Activated CD8-positive, alpha-beta memory T cell treated with anti-CD3 and anti-CD28 coated beads, Interleukin-2, amount 10 ng/mL, durations not matched to agents 7 days and 5 days (primary cell): Measurements from ENCODE around the gene RXFP1. TPM values are rescaled to one million over a fixed set of nuclear protein-coding genes. Genes with fewer than 3 reads are reported as not detected.

ENCODE experiments used
- ATAC-seq: fragments of 150-1000 bp; cut with Tn5 transposase; one replicate; pipeline ENCODE4 v1.10.0; 2021; ENCODE audit warnings: moderate library complexity
- CTCF ChIA-PET: fragments of 350-600 bp; sonication (Branson Sonifier 250); formaldehyde crosslinking; loops from one replicate; lab custom pipeline; 2021; ENCODE audit warnings: antibody characterized with exemption; lab: Charles Lee
- DNase-seq: peaks from one replicate; pipeline ENCODE4 v3.0.0-alpha.2; 2020
- H3K27ac Mint-ChIP-seq: one replicate; pipeline ENCODE4 v1.8.0; 2021; ENCODE audit warnings: mild to moderate bottlenecking, mixed read lengths
- H3K27me3 Mint-ChIP-seq: one replicate; pipeline ENCODE4 v1.8.0; 2021; ENCODE audit warnings: mixed read lengths
- H3K36me3 Mint-ChIP-seq: one replicate; pipeline ENCODE4 v1.8.0; 2021; ENCODE audit warnings: mild to moderate bottlenecking, mixed read lengths
- H3K4me1 Mint-ChIP-seq: one replicate; pipeline ENCODE4 v1.8.0; 2021; ENCODE audit warnings: mixed read lengths
- H3K4me3 Mint-ChIP-seq: one replicate; pipeline ENCODE4 v1.8.0; 2021; ENCODE audit warnings: mild to moderate bottlenecking, moderate library complexity, mixed read lengths
- H3K9me3 Mint-ChIP-seq: one replicate; pipeline ENCODE4 v1.8.0; 2022; ENCODE audit warnings: low read depth, mixed read lengths
- total RNA-seq, 2 experiments: library from RNA; stranded (reverse); gene quantifications; one replicate each; pipeline ENCODE4 v1.2.3, GENCODE V29; 2021

Gene RXFP1
- not detected for total RNA-seq

GRCh38 chr4:158521484-158522088 lies at the start of gene RXFP1:
RXFP1 (plus strand) TSS chr4:158521882; CDS start chr4:158521977, 95 bp downstream.
- Mint-ChIP-seq H3K27ac (no peak within 1 kb of the TSS), H3K36me3 (no peaks in the 10 kb centered on the region), H3K4me3 (no peak within 1 kb of the TSS), H3K9me3 (no peaks in the 10 kb centered on the region), H3K27me3 (peaks cover 2% of the 10 kb centered on the region), H3K4me1 (no peaks in the 10 kb centered on the region)
- no peak for ATAC-seq
- CTCF ChIA-PET: no interaction called here
- DNase-seq: no peak

GRCh38 chr4:158481811-158482210 lies 39.9 kb upstream of the RXFP1 start:
- no peaks in the 10 kb centered on the region for H3K27me3 Mint-ChIP-seq
- DNase-seq (no peak), ATAC-seq (no peak)
- CTCF ChIA-PET: no interaction called here
- no peak overlapping the region for H3K27ac Mint-ChIP-seq
- no peak overlapping the region for H3K4me3 Mint-ChIP-seq
- H3K36me3 Mint-ChIP-seq: no peaks in the 10 kb centered on the region
- no peaks in the 10 kb centered on the region for H3K4me1 Mint-ChIP-seq
- no peaks in the 10 kb centered on the region for H3K9me3 Mint-ChIP-seq

GRCh38 chr4:158484173-158484885 lies 37.4 kb upstream of the RXFP1 start:
- ATAC-seq: no peak
- no peaks in the 10 kb centered on the region for H3K36me3 Mint-ChIP-seq
- no peak overlapping the region for H3K27ac Mint-ChIP-seq
- H3K9me3 Mint-ChIP-seq: peaks cover 2% of the 10 kb centered on the region
- CTCF ChIA-PET: no interaction called here
- no peaks in the 10 kb centered on the region for H3K4me1 Mint-ChIP-seq
- DNase-seq: no peak
- H3K27me3 Mint-ChIP-seq: no peaks in the 10 kb centered on the region
- H3K4me3 Mint-ChIP-seq: no peak overlapping the region

DNA sequence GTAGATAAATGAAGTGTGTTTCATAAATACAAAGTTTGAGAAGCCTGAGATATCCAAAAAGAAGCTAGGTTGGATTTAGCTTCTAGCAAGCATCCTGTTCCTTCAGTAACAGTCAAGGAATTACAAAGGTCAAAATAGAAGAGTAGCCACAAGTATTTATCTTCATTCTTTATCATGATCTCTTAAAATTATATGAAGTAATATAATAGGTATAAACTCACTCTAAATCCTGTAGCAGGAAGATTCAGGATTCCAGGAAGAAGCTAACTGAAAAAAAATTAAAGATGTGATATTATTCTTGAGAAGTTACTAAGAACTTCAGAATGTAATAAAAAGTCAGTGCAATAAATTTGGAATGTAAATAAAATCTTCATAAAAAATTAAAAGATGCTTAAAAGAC lies 31.1 kb upstream of the RXFP1 start:
- no peaks in the 10 kb centered on the region for H3K4me1 Mint-ChIP-seq
- H3K36me3 Mint-ChIP-seq: no peaks in the 10 kb centered on the region
- H3K4me3 Mint-ChIP-seq: no peak overlapping the region
- no peak for ATAC-seq
- CTCF ChIA-PET: no interaction called here
- H3K27me3 Mint-ChIP-seq: no peaks in the 10 kb centered on the region
- DNase-seq: no peak
- H3K9me3 Mint-ChIP-seq: peaks cover 2% of the 10 kb centered on the region
- no peak overlapping the region for H3K27ac Mint-ChIP-seq

DNA sequence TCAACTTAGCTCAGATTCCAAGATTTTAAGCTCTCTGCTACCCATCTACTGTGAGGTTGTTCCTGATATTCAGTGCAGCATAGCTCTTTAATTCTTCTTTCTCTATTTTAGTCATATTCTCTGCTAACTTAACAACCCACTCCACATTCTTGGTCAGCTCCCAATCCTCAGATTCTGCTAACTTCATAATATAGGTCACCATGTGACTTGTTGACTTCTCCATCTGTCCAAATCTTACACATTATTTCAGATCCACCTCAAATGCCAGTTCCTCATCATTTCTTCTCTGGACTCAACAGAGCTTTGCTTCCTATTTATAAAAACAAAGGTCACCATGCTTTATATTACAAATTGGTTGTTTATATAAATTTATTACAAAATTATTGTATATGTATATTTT lies 29.3 kb upstream of the RXFP1 start:
- DNase-seq (no peak), ATAC-seq (no peak)
- H3K36me3 Mint-ChIP-seq: no peaks in the 10 kb centered on the region
- H3K9me3 Mint-ChIP-seq: peaks cover 2% of the 10 kb centered on the region
- no peaks in the 10 kb centered on the region for H3K4me1 Mint-ChIP-seq
- no peak overlapping the region for H3K4me3 Mint-ChIP-seq
- H3K27ac Mint-ChIP-seq: no peak overlapping the region
- CTCF ChIA-PET: interaction anchor here (1.0 kb wide), 1 partner anchor 85 kb away, joined by 3 read pairs; no protein-coding TSS in a partner anchor
- H3K27me3 Mint-ChIP-seq: no peaks in the 10 kb centered on the region

GRCh38 chr4:158496030-158496741 lies 25.5 kb upstream of the RXFP1 start:
- Mint-ChIP-seq H3K4me1 (no peaks in the 10 kb centered on the region), H3K27ac (no peak overlapping the region), H3K27me3 (no peaks in the 10 kb centered on the region), H3K36me3 (no peaks in the 10 kb centered on the region), H3K4me3 (no peak overlapping the region), H3K9me3 (no peaks in the 10 kb centered on the region)
- peak; percentile 41 for DNase-seq
- CTCF ChIA-PET: interaction anchor here (1.4 to 1.8 kb wide), 2 partner anchors 19 to 174 kb away, joined by 3 to 5 read pairs; no protein-coding TSS in a partner anchor
- ATAC-seq: no peak

GRCh38 chr4:158500054-158500453 lies 21.6 kb upstream of the RXFP1 start:
- Mint-ChIP-seq H3K9me3 (no peaks in the 10 kb centered on the region), H3K27me3 (no peaks in the 10 kb centered on the region), H3K36me3 (no peaks in the 10 kb centered on the region), H3K4me3 (no peak overlapping the region), H3K27ac (no peak overlapping the region), H3K4me1 (no peaks in the 10 kb centered on the region)
- ATAC-seq: no peak
- no peak for DNase-seq
- CTCF ChIA-PET: no interaction called here

DNA sequence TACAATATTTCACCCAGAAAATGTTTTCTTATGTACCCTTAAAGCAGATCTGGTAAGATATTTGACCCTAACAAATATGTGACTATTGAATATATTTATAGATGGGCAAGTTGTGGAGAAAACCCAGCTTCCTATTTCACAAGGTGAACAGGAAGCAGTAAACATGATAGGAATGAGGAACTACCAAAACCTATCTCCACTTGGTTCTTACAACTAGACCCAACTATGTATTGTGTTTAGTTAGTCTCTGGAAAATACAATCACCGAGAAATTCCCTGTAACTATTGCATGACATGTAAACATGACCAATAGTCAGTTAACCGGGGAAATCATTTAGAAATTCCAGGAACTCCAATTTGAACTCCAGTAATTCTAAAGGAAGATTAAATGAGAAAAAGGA lies 8.4 kb upstream of the RXFP1 start:
- no peak for ATAC-seq
- peaks cover 10% of the 10 kb centered on the region for H3K27me3 Mint-ChIP-seq
- CTCF ChIA-PET: no interaction called here
- no peaks in the 10 kb centered on the region for H3K4me1 Mint-ChIP-seq
- H3K36me3 Mint-ChIP-seq: no peaks in the 10 kb centered on the region
- no peak overlapping the region for H3K4me3 Mint-ChIP-seq
- no peak for DNase-seq
- no peak overlapping the region for H3K27ac Mint-ChIP-seq
- no peaks in the 10 kb centered on the region for H3K9me3 Mint-ChIP-seq

- ATAC-seq (no peak), DNase-seq (no peak)
- H3K4me1 Mint-ChIP-seq: no peaks in the 10 kb centered on the region
- no peak overlapping the region for H3K4me3 Mint-ChIP-seq
- H3K9me3 Mint-ChIP-seq: no peaks in the 10 kb centered on the region
- no peaks in the 10 kb centered on the region for H3K36me3 Mint-ChIP-seq
- CTCF ChIA-PET: no interaction called here
- H3K27ac Mint-ChIP-seq: no peak overlapping the region
- peaks cover 5% of the 10 kb centered on the region for H3K27me3 Mint-ChIP-seq
These were observed 2.5 kb upstream of the RXFP1 start for GRCh38 chr4:158519226-158519625.

GRCh38 chr4:158523990-158524535 lies 2.4 kb downstream of the RXFP1 start:
- ATAC-seq: no peak
- H3K27me3 Mint-ChIP-seq: peaks cover 4% of the 10 kb centered on the region
- no peak for DNase-seq
- CTCF ChIA-PET: no interaction called here
- no peaks in the 10 kb centered on the region for H3K36me3 Mint-ChIP-seq
- no peak overlapping the region for H3K4me3 Mint-ChIP-seq
- H3K27ac Mint-ChIP-seq: no peak overlapping the region
- H3K9me3 Mint-ChIP-seq: no peaks in the 10 kb centered on the region
- H3K4me1 Mint-ChIP-seq: no peaks in the 10 kb centered on the region

DNA sequence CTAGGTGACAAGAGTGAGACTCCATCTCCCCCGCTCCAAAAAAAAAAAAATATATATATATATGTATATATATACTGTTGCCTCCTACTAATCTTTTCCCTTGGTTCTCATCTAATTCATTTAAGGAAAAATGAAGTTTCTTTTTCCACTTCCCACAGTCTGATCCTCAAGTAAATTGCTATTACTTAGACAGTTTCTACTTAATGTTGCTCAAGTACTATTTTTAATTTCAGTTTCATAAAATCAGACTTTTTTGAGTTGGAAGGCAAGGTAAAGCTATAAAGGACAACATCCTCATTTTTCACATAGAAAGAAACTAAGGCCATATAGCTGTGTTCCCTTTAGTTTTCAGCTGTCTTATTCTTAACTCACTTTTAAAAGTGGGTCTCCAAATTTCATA lies 5.8 kb downstream of the RXFP1 start:
- CTCF ChIA-PET: no interaction called here
- no peak for ATAC-seq
- no peaks in the 10 kb centered on the region for H3K9me3 Mint-ChIP-seq
- no peaks in the 10 kb centered on the region for H3K36me3 Mint-ChIP-seq
- DNase-seq: no peak
- no peak overlapping the region for H3K4me3 Mint-ChIP-seq
- peaks cover 20% of the 10 kb centered on the region for H3K27me3 Mint-ChIP-seq
- no peak overlapping the region for H3K27ac Mint-ChIP-seq
- no peaks in the 10 kb centered on the region for H3K4me1 Mint-ChIP-seq

DNA sequence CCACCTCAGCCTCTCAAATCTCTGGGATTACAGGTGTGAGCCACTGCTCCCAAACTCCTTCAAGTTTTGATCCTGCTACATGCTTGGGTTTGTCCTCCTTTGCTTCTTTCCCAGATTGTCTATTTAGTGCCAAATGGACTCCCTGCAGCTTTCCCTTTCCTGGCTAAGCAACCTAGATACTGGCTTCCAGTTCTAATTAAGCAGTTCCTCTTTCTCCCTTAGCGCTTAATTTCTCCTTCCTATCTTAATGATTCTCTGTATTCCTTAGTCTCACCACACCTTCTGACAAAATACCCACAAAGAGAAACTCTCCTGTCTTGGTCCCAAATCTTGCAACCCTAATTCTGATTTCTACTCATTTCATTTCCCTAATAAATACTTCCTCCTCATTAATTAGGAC lies 7.8 kb downstream of the RXFP1 start:
- DNase-seq (no peak), ATAC-seq (no peak)
- no peak overlapping the region for H3K27ac Mint-ChIP-seq
- CTCF ChIA-PET: no interaction called here
- no peaks in the 10 kb centered on the region for H3K9me3 Mint-ChIP-seq
- no peak overlapping the region for H3K4me3 Mint-ChIP-seq
- H3K36me3 Mint-ChIP-seq: no peaks in the 10 kb centered on the region
- peaks cover 21% of the 10 kb centered on the region for H3K27me3 Mint-ChIP-seq
- H3K4me1 Mint-ChIP-seq: no peaks in the 10 kb centered on the region

DNA sequence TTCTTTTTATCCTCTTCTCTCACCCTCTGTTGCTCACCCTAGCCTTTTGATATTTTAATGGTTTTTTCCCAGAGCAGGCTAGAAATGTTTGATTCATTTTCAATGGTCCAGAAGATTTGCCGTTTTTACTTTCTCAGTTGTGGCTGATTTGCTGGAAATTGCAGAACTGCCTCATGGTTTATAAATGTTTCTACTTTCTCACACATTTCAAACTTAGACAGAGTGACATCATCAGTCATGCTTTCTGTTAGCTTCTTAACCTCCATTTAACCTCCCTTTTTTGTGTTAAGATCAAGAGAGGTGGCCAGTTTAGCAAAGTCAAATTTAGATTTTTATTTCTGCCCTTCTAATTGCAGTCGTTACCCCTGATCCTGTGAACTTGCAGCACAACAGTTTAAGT lies 8.7 kb downstream of the RXFP1 start:
- Mint-ChIP-seq H3K4me1 (peaks cover 5% of the 10 kb centered on the region), H3K36me3 (no peaks in the 10 kb centered on the region), H3K9me3 (peaks cover 2% of the 10 kb centered on the region), H3K27me3 (peaks cover 21% of the 10 kb centered on the region), H3K27ac (no peak overlapping the region), H3K4me3 (no peak overlapping the region)
- ATAC-seq (no peak), DNase-seq (no peak)
- CTCF ChIA-PET: no interaction called here
